Measurements from ENCODE around the gene AAK1.
A peak's percentile ranks its signal among the peaks of the same experiment; 100 is the strongest.
"Not testable (repeated sequence)": the region's sequence is repeated elsewhere in the genome, so short reads cannot be mapped to it uniquely, and the experiment has no call there.

Gene AAK1

DNA sequence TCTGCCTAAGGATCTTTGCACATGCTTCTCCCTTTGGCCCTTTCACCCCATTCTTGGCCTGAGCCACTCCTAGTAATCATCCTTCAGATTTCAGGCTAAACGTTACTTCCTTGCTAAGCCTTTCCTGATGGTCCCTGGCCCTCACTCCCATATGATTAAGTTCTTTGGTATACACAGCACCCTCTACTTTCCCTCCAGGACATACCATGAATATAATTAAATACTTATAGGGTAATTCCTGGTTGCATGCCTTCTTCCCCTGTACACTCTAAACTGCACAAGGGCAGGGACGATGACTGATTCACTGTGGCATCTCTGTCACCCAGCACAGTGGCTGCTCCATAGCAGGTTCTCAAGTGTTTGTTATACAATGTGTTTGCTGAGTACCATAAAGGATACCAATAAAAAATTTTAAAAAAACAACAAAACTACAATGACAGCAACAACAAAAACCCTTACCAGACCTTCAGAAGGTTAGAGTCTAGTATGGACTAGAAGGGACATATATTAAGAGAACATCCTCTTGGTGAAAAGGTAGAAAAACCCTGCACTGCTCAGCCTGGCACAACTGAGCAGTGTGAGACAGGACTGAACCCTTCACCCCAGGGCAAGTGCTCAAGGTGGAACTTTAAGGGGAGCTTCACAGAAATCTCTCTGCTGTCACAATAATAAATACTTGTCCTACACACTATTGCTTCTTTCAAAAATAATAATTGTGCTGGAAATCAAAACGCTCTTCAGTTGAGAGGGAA is 76.2 kb downstream of the AAK1 start:
- DNase-seq, result no peak

DNA sequence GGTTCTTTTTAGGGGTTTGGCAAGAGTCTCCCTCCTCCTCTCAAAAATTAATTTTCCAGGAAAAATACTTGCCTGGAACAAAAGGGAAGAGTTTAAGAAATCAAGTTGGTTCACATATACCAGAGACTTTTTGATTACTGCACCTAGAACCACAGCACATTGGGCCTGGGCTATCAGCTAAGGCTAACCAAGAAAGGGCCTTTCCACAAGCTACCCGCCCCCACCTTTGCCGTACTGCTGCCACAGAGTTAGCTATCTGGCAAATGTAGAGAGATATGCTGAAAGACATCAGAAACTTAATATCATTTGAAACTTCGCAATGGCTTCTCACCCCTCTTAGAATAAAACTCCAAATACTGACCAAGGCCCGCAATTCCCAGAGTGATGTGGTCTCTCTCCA is 76.9 kb downstream of the AAK1 start:
- DNase-seq, result no peak

DNA sequence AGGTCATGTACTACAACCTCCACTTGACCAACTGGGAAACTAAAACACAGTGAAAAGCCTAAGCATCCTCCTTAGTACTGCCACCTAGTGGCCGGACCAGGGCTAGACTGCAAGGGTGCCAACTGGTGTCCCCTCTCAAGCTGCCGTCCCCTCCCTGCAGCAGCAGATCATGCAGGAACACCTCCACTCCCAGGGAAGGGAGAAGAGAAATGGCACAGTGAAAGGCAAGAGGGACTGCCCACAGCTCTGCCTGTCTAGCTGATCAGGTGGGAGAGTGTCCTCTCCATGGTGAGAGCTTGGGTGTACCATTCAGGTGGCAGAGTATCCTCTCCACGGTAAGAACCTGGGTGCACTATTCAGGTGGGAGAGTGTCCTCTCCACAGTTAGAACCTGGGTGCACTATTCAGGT is 78.1 kb downstream of the AAK1 start:
- DNase-seq, result peak; percentile 72

DNA sequence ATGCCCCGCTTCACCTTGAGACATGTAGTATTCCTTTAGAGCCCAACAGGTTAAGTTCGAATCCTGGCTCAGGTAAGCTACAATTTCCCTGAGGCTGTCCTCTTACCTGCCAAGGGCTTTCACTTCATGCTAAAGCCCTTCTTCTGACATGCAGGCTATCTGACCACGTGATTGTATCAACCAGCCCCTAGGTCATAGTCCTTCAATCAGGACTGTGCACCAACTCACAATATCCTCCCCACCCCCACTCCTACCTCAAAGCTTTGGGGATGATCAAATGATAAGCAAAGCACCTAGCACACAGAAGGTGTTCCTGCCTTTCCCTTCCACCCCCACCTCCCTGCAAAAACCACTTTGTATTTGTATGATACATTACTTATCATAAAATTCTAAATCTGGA is 78.9 kb downstream of the AAK1 start:
- DNase-seq, result no peak

DNA sequence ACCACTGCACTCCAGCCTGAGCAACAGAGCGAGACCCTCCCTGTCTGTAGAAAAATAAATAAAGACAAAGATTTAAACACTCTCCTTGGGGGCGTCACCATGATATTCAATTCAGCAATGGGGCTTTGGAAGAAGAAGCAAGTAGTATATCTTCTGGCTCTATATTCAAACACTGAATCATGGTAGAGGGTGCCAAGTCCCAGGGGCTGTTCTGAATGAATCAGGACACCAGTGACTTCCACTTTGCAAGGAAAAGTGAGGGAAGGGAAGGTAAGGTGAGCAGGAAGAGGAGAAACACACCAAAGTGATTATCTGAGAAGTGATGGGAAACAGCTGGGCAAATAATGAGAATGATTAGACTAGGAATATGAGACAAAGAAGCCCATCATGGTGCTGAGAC is 80.5 kb downstream of the AAK1 start:
- DNase-seq, result no peak

DNA sequence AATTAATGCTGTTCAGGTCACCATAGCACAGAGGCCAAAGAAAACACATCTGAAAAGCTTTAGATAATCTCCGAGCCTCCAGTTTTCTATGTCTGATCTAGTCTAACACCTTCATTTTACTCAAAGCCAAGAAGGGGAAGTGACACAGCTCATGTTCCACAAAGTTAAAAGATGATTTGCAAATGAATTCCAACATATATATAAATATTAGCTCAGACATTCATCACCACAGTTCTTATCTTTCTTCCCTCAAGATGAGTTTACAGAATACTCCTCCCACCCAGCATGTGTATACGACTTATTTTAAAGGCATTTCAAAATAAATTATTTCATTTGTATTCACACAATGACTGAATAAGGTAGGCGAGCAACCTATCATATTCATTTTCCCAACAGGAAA is 82.4 kb downstream of the AAK1 start:
- DNase-seq, result no peak

DNA sequence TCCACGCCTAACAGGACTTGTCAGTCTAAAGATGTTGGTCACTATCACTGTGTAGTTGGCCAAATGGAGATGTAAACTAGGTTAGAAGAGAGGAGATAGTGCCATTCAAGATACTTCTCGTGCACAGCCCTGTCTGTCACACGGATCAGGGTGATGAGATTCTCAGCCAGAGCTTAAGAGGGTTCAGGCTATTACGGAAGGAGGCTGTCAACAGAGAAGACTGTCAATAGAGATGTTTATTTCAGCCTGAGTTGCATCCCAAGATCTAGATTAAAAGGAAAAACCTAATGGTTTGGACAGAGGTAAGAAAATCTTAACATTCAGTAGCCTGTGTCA is 83.4 kb downstream of the AAK1 start:
- DNase-seq, result no peak

DNA sequence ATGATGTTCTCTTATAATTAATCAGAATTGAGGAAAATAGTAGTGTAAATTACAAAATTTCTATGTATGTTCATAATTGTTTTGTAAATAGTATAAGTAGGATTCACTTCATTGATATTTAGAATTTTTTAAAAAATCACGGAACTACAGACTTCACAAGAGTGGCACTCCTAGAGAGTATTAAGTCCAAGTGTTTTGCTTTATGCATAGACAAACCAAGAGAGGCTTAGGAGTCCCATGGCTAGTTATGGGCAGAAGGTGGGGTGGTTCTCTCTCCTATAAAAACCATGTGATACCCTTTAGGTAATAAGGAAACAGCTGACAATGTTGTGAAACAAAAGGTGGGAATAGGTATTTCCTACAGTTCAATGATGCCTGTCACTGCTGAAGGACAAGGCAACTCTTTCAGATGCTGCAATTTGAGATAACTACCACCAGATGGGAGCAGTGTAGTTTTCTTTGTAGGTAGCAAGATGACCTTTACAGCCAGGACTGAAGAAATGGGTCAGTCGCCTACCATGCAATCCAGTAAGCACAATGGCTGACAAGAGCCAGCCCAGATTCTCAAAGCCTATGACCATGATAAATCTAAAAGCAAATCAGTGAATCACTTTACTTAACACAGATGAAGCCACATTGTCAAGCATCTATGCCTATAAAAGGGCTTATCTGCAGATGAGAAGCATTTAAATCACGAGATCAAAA is 83.9 kb downstream of the AAK1 start:
- DNase-seq, result no peak

DNA sequence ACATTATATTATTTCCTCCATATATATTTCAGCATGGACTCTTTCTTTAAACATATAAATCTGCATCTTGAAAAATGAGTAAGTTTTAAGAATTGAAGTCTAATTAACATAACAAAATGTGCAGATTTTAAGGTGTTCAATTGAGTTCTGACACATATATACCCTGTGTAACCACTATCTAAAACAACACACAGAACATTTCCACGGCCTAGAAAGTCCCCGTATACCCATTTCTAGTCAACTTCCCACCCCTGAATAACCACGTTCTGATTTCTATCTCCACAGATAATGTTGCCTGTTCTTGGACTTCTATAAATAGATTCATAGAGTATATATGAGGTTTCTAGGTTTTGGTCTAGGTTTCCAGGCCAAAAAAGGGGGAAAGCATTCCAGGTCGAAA is 87.5 kb downstream of the AAK1 start:
- DNase-seq, result no peak

DNA sequence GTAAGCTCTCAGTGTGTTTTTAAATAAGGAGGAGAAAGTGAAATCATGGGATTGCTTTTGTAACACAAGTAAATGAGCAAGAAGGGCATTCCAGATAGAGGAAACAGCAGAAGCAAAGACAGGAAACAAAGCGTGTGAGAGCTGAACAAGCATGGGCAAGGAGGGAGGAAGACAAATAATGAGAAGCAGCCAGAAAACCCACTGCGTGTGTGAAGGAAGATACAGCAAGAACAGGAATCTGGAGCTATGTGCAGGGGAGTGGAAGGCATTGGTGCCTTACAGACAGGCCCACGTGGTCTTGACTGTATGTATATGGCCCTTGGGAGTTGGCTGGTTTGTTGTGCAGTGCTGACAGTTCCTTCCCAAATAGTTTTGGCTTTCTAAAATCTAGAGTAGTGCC is 88.6 kb downstream of the AAK1 start:
- no peak for DNase-seq

DNA sequence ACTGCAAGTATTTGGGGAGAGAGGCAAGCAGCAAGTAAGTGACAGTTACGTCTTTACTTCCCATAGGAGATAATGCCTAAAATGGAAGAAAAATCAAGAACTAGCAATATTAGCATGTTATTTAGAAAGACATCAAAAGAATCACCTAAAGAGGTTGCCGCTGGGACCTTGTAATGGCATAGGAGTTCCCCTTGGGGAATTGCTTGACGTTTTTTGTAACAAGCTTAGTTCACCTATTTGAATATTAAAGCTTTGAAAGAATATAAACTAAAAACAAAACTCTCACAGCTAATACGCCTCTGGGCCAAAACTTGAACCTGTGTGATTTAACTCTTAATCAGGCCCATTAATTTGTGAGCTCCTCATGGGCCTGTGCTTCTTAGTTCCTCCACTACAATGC is 89.0 kb downstream of the AAK1 start:
- no peak for DNase-seq

DNA sequence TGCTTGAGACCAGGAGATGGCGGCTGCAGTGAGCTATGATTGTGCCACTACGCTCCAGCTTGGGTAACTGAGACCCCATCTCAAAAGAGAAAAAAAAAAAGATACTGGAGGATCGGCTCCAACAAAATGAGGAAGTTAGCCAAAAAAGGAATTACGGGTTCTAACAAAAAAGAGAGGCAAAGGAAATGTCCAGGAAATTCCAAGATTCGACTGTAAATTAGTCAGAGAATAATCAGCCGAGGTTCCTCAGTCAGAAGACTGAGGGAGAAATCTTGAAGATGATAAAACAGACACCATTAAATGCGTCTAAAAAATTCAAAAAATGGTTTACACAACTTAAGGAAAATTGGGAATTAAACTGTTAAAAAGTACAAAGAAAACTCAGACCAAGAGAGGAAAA is 89.5 kb downstream of the AAK1 start:
- DNase-seq, result no peak

DNA sequence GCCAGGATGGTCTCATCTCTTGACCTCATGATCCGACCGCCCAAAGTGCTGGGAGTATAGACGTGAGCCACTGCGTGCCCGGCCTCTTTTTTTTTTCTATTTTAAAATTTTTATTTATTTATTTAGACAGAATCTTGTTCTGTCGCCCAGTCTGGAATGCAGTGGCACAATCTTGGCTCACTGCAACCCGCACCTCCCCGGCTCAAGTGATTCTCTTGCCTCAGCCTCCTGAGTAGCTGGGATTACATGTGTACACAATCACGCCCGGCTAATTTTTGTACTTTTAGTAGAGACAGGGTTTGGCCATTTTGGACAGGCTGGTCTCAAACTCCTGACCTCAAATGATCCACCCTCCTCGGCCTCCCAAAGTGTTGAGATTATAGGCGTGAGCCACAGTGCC is 93.0 kb downstream of the AAK1 start:
- DNase-seq, result not testable (repeated sequence)

DNA sequence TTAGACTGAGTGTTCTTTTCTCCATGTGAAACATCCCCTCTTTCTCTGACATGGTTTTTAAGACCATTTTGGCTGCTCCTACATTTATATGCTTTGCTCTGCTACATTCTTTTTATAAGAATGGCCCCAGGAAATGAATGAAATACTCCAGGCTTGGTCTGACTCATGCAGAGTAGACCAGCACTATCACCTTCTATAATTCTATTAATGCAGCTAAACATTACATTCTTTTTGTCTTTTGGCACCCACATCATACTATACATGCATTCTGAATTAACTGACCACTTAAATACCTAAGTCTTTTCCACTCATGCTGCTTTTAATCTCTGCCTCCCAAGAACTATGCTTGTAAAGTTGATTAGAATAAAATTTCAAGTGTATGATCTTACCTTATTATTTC is 94.1 kb downstream of the AAK1 start:
- DNase-seq, result no peak

DNA sequence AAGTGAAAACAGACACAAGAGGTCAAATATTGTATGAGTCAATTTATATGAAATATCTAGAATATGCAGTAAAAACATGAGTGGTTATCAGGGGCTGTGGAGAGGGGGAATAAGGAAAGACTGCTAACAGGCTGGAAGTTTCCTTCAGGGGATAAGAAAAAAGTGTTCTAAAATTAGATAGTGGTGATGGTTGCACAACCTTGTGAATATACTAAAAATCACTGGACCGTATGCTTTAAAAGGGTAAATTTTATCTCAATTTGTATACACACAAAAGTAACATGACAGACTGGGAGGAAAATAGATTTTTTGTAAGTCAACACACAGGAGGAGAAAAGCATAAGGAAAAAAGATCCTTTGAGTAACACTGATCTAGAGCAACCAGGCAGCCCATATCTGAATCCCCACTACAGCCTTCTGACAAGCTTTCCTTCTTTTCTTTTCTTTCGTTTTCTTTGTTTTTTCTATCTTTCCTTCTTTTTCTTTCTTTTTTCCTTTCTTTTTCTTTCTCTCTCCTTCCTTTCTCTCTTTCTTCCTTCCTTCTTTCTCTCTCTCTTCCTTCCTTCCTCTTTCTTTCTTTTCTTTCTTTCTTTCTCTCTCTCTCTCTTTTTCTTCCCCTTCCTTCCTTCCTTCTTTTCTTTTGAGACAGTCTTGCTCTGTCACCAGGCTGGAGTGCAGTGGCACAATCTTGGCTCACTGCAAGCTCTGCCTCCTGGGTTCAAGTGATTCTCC is 95.4 kb downstream of the AAK1 start:
- DNase-seq, result no peak

DNA sequence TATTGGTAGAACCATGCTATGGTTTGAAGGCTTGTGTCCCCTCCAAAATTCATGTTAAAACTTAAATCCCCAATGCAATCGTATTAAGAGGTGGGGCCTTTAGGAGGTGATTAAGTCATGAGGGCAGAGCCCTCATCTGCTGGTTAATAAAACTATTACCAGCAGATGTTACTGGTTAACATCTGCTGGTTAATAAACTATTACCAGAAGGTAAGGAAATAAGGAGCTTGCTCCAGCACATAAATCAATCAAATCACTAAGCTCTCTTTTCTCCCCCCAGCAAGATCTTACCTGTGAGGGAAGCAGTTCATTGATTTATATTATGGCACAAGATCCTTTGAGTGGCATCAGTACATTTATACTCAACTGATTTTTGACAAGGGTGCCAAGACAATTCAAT is 96.9 kb downstream of the AAK1 start:
- no peak for DNase-seq

DNA sequence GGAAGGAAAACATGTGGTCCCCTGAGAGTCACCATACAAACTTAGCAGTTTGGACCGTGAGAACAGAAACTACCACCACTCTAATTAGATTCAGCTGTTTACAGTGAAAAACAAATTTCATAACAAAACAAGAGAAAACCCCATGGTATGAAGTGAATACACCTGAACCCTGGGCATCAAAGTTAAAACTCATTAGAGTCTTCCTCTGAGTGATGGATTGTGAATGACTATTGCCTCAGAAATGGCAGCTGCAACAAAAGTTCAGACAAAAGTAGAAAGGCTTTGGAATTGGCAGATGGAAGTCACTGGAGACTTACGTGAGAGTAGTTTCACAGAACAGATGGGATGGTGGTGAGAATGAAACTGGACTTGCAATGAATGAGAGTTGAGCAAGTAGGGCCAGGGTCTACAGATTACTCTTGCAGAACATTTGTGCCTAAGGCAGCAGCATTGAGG is 98.0 kb downstream of the AAK1 start:
- DNase-seq, result no peak

DNA sequence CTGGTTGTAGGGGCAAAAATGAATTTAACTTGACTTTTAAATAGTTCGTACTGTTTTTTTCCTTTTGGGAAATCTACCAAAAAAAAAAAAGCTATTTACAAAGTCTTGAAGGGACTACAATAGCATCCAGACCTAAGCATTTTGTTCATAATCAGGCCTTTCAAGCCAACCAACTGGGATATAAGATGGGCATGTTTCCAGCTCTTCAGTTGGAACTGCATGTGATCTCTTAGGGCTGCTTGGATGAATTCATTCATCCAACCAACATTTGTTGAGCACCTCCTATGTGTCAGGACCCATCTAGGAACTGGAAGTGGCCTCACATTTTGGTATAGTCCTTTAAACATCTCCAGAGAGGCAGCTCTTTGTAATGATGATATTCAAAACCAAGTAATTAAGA is 98.6 kb downstream of the AAK1 start:
- DNase-seq, result no peak

DNA sequence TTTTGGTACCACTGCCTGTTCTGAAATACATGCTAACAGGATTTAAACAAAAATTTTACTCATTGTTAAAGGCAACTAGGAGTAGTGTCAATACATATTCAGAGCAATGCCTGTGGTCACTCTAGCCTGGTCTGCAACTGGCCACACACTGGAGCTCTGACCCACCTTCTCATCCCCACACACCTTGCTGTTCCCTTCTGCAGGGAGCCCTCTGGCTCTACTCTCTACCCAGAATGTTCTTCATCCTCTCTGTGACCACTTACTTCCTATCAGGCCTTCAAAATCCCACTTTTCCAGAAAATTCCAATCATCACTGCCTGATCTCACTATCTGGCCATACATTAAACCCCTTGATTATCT is 104.0 kb downstream of the AAK1 start:
- no peak for DNase-seq

DNA sequence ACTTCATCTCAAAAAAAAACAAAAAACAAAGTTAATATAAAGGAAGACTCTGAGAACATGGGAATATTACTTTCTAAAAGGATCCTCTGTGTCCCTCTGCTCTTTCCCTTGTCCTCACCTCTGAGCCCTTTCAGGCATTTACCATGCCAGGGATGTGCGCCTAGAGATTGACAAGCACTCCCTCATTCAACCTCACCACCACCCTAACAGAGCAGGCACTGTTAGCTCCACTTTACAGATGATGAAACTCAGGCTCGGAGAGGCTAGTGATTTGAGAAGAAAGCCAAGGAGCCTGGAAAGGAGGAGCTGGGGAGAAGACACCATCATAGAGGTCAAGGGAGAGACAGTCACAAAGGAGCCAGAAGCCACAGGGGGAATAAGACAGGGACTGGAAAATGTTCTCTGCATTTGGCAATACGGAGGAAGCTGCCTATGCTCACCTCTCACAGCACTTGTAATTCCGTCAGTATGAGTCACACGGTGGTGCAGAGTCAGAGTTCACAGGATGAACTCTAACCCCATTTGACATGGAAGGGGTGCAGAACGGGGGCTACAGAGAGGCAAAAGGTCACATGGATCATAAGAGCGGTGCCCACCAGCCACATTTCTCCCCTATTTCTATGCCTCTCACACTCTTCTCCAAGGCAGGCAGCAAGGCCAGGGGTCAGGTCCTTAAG is 104.5 kb downstream of the AAK1 start:
- DNase-seq, result no peak

DNA sequence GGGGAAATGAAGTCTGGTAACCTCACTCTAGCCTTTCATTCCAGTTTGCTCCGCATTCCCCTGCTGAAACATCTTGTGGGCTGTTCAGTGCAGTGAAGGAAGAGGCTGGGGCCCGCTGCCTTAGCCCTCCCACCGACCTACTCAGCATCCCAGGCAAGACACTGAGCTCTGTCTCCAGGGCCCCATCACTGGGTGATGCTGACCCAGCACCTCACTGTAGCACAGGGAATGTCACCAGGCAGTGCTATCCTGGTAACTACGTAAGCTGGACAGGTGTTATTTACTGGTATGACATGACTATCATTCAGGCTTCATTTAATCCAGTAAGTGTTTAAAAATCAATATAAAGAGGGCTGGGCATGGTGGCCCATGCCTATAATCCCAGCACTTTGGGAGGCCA is 105.3 kb downstream of the AAK1 start:
- no peak for DNase-seq

DNA sequence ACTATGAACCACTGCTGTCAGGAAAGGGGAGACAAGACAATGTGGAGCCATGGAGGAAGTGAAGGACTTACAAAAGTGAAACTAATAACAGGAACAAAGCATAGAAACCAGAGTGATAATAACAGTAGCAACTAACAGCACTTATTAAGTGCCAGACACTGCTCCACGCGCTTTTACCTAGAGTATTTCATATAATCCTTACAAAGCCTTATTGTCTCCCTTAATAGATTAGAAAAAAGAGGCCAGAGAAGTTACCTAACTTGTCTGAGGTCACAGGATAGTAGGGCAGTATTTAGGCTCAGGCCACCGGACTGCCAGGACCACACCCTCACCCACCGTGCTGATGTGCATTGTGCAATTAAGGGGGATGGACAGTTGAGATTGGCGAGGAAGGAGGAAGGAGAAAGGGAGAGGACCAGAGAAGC is 107.7 kb downstream of the AAK1 start:
- DNase-seq, result no peak

DNA sequence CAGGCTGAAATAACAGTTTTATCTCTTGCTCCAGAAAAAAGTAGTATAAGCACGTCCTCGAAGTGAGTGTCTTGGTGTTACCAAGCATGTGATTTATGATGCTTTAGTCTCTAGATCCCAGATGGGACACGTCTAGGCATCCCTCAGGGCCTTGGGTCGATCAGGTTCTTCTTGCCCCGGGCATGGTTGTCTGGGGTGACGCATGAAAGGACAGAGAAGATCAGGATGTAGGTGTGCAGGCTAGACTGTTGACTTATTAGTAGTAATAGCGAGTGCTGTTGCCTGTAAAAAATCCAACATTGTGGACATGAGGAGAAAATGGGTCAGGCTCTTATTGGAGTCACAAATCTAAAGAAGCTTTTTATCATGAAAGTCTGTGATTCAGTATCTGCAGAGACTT is 112.4 kb downstream of the AAK1 start:
- no peak for DNase-seq

DNA sequence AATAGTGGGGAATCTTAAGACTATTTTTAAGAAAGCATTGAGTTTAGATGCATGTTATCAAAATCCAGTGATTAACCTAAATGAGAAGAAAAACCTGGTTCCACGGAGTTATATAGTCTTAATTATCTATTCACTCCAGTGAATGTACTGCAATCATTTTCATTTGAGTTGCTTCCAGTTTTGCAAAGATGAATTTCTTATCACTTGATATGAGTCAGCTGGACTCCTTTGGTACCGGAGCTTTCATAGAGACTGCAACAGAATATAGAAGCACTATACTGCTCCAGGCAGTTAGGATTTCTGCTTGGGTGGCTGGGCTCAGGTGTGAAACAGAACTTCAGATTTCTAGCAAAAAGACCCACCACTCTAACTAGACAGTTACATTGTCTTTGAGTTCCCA is 114.1 kb downstream of the AAK1 start:
- DNase-seq, result no peak
